Measurements from ENCODE around the gene FOXO1.

Gene FOXO1

GRCh38 chr13:40676007-40676406 lies 9.6 kb upstream of the FOXO1 start:
- no peak overlapping the region for H3K14ac ChIP-seq (ENCODE audit: low read length)
- no peak overlapping the region for H2BK5ac ChIP-seq (ENCODE audit: low read depth, low read length, poor library complexity)
- H3K27ac ChIP-seq (ENCODE audit: low read depth, low read length) = no peak overlapping the region
- no peak overlapping the region for H4K8ac ChIP-seq (ENCODE audit: low read depth, low read length)
- no peak overlapping the region for H3K4me3 ChIP-seq (ENCODE audit: low read depth, low read length)
- H3K4me2 ChIP-seq (ENCODE audit: low read length) = no peak overlapping the region
- H3K23ac ChIP-seq (ENCODE audit: low read length) = no peak overlapping the region
- no peaks in the 10 kb centered on the region for H3K36me3 ChIP-seq (ENCODE audit: control insufficient read depth in 1 of 2, insufficient read depth in 2 of 2, low read length in 2 of 2)
- no CpG with 5 or more reads among the region's 2 CpGs for WGBS (ENCODE audit: extremely low coverage, insufficient coverage, insufficient read length)
- no peaks in the 10 kb centered on the region for H3K27me3 ChIP-seq (ENCODE audit: insufficient read depth, low read length)
- no peaks in the 10 kb centered on the region for H3K9me3 ChIP-seq (ENCODE audit: insufficient read depth, low read depth, low read length)
- H3K4me1 ChIP-seq (ENCODE audit: control insufficient read depth in 1 of 2, insufficient read depth in 2 of 2, low read length in 2 of 2) = peaks cover 4 to 7% of the 10 kb centered on the region in 2 experiments
- H4K91ac ChIP-seq (ENCODE audit: low read depth, low read length) = no peak overlapping the region
- no peak overlapping the region for H3K4ac ChIP-seq (ENCODE audit: low read depth, low read length)
- H3K9ac ChIP-seq (ENCODE audit: low read length) = no peak overlapping the region
- H2AK5ac ChIP-seq (ENCODE audit: low read length) = no peak overlapping the region
- no peak for DNase-seq
- peaks cover 5% of the 10 kb centered on the region for H3K79me1 ChIP-seq (ENCODE audit: low read length)
- no peak overlapping the region for H2BK12ac ChIP-seq (ENCODE audit: low read length)
- H4K12ac ChIP-seq (ENCODE audit: low read depth, low read length) = no peak overlapping the region
- H3K79me2 ChIP-seq (ENCODE audit: control insufficient read depth, insufficient read depth, low read length, poor library complexity) = no peaks in the 10 kb centered on the region
- no peak overlapping the region for H3K18ac ChIP-seq (ENCODE audit: low read length)
- no peak overlapping the region for H2AFZ ChIP-seq (ENCODE audit: insufficient read depth, low read length, poor library complexity)
- H2BK120ac ChIP-seq (ENCODE audit: insufficient read depth, low read length, poor library complexity) = no peak overlapping the region

- no peak overlapping the region for H3K4me3 ChIP-seq (ENCODE audit: low read depth, low read length)
- no peak overlapping the region for H4K12ac ChIP-seq (ENCODE audit: low read depth, low read length)
- H2AFZ ChIP-seq (ENCODE audit: insufficient read depth, low read length, poor library complexity) = no peak overlapping the region
- H2BK12ac ChIP-seq (ENCODE audit: low read length) = no peak overlapping the region
- H3K27ac ChIP-seq (ENCODE audit: low read depth, low read length) = no peak overlapping the region
- no peak overlapping the region for H3K4ac ChIP-seq (ENCODE audit: low read depth, low read length)
- no peaks in the 10 kb centered on the region for H3K27me3 ChIP-seq (ENCODE audit: insufficient read depth, low read length)
- no peaks in the 10 kb centered on the region for H3K9me3 ChIP-seq (ENCODE audit: insufficient read depth, low read depth, low read length)
- H2BK120ac ChIP-seq (ENCODE audit: insufficient read depth, low read length, poor library complexity) = no peak overlapping the region
- no peak overlapping the region for H3K4me2 ChIP-seq (ENCODE audit: low read length)
- H3K79me2 ChIP-seq (ENCODE audit: control insufficient read depth, insufficient read depth, low read length, poor library complexity) = no peaks in the 10 kb centered on the region
- no peak overlapping the region for H3K18ac ChIP-seq (ENCODE audit: low read length)
- no peak overlapping the region for H2AK5ac ChIP-seq (ENCODE audit: low read length)
- no peak overlapping the region for H4K91ac ChIP-seq (ENCODE audit: low read depth, low read length)
- H3K14ac ChIP-seq (ENCODE audit: low read length) = no peak overlapping the region
- no peaks in the 10 kb centered on the region for H3K4me1 ChIP-seq (ENCODE audit: control insufficient read depth in 1 of 2, insufficient read depth in 2 of 2, low read length in 2 of 2)
- no peak overlapping the region for H3K9ac ChIP-seq (ENCODE audit: low read length)
- H2BK5ac ChIP-seq (ENCODE audit: low read depth, low read length, poor library complexity) = no peak overlapping the region
- no peaks in the 10 kb centered on the region for H3K36me3 ChIP-seq (ENCODE audit: control insufficient read depth in 1 of 2, insufficient read depth in 2 of 2, low read length in 2 of 2)
- H4K8ac ChIP-seq (ENCODE audit: low read depth, low read length) = no peak overlapping the region
- no peaks in the 10 kb centered on the region for H3K79me1 ChIP-seq (ENCODE audit: low read length)
- no peak overlapping the region for H3K23ac ChIP-seq (ENCODE audit: low read length)
- DNase-seq = no peak
Measured at GRCh38 chr13:40673414-40673813, 7.0 kb upstream of the FOXO1 start.

DNA sequence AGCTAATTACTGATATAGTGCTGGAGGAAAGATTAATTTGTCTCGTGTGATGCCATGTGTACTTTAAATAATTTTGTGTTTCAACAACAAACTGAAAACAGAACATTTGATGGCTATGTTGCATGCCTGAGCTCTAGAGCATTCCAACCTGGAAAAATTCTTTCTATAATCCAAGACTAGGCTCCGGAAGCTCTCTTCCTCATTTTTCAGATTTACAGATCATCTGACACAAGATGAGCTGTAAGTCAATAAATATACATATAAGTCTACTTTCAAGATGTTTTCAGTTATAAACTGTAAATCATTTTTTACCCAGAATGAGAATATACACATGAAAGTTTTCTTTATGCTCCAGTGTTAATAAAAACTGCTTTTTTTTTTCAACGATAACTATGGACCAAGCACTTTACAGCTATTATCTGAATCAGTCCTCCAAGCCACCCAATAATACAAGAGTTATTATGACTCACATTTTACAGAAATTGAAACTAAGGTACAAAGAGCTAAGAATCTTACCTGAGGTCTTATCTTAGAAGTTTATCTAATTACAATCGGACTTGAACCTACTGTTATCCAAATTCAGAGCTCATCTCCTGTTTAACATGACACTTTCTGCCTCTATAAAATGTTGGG lies 6.4 kb upstream of the FOXO1 start:
- H3K23ac ChIP-seq (ENCODE audit: low read length) = no peak overlapping the region
- no CpG with 5 or more reads among the region's 4 CpGs for WGBS (ENCODE audit: extremely low coverage, insufficient coverage, insufficient read length)

GRCh38 chr13:40671956-40672764 lies 5.7 kb upstream of the FOXO1 start:
- no CpG with 5 or more reads among the region's 1 CpG for WGBS (ENCODE audit: extremely low coverage, insufficient coverage, insufficient read length)
- Histone ChIP-seq H4K8ac (ENCODE audit: low read depth, low read length) (no peak overlapping the region), H4K91ac (ENCODE audit: low read depth, low read length) (no peak overlapping the region), H3K14ac (ENCODE audit: low read length) (no peak overlapping the region), H3K9ac (ENCODE audit: low read length) (no peak overlapping the region), H2AK5ac (ENCODE audit: low read length) (no peak overlapping the region), H3K27me3 (ENCODE audit: insufficient read depth, low read length) (no peaks in the 10 kb centered on the region), H3K4ac (ENCODE audit: low read depth, low read length) (no peak overlapping the region), H3K79me1 (ENCODE audit: low read length) (peaks cover 3% of the 10 kb centered on the region), H2BK120ac (ENCODE audit: insufficient read depth, low read length, poor library complexity) (no peak overlapping the region), H4K12ac (ENCODE audit: low read depth, low read length) (no peak overlapping the region), H3K23ac (ENCODE audit: low read length) (no peak overlapping the region), H2AFZ (ENCODE audit: insufficient read depth, low read length, poor library complexity) (no peak overlapping the region), H3K4me2 (ENCODE audit: low read length) (no peak overlapping the region), H3K4me1 (ENCODE audit: control insufficient read depth in 1 of 2, insufficient read depth in 2 of 2, low read length in 2 of 2) (peaks cover 2% of the 10 kb centered on the region in 2 experiments), H2BK12ac (ENCODE audit: low read length) (no peak overlapping the region), H3K79me2 (ENCODE audit: control insufficient read depth, insufficient read depth, low read length, poor library complexity) (peaks cover under 1% of the 10 kb centered on the region), H2BK5ac (ENCODE audit: low read depth, low read length, poor library complexity) (no peak overlapping the region), H3K18ac (ENCODE audit: low read length) (no peak overlapping the region), H3K9me3 (ENCODE audit: insufficient read depth, low read depth, low read length) (no peaks in the 10 kb centered on the region), H3K4me3 (ENCODE audit: low read depth, low read length) (no peak overlapping the region), H3K36me3 (ENCODE audit: control insufficient read depth in 1 of 2, insufficient read depth in 2 of 2, low read length in 2 of 2) (no peaks in the 10 kb centered on the region), H3K27ac (ENCODE audit: low read depth, low read length) (no peak overlapping the region)
- DNase-seq = no peak

More for the DNA sequence above, 6.4 kb upstream of the FOXO1 start:
- Histone ChIP-seq H4K8ac (ENCODE audit: low read depth, low read length) (no peak overlapping the region), H4K12ac (ENCODE audit: low read depth, low read length) (no peak overlapping the region), H3K4ac (ENCODE audit: low read depth, low read length) (no peak overlapping the region), H2AK5ac (ENCODE audit: low read length) (no peak overlapping the region), H2BK12ac (ENCODE audit: low read length) (no peak overlapping the region), H3K79me1 (ENCODE audit: low read length) (no peaks in the 10 kb centered on the region), H3K27me3 (ENCODE audit: insufficient read depth, low read length) (no peaks in the 10 kb centered on the region), H4K91ac (ENCODE audit: low read depth, low read length) (no peak overlapping the region), H3K36me3 (ENCODE audit: control insufficient read depth in 1 of 2, insufficient read depth in 2 of 2, low read length in 2 of 2) (no peaks in the 10 kb centered on the region), H2AFZ (ENCODE audit: insufficient read depth, low read length, poor library complexity) (no peak overlapping the region), H2BK120ac (ENCODE audit: insufficient read depth, low read length, poor library complexity) (no peak overlapping the region), H3K18ac (ENCODE audit: low read length) (no peak overlapping the region), H2BK5ac (ENCODE audit: low read depth, low read length, poor library complexity) (no peak overlapping the region), H3K9me3 (ENCODE audit: insufficient read depth, low read depth, low read length) (no peaks in the 10 kb centered on the region), H3K79me2 (ENCODE audit: control insufficient read depth, insufficient read depth, low read length, poor library complexity) (no peaks in the 10 kb centered on the region), H3K9ac (ENCODE audit: low read length) (no peak overlapping the region), H3K27ac (ENCODE audit: low read depth, low read length) (no peak overlapping the region), H3K4me3 (ENCODE audit: low read depth, low read length) (no peak overlapping the region), H3K14ac (ENCODE audit: low read length) (no peak overlapping the region), H3K4me1 (ENCODE audit: control insufficient read depth in 1 of 2, insufficient read depth in 2 of 2, low read length in 2 of 2) (no peaks in the 10 kb centered on the region), H3K4me2 (ENCODE audit: low read length) (no peak overlapping the region)
- DNase-seq = no peak
